HG03108 (cell line): ENCODE results near the gene ADGRD1.

Source experiments
- ATAC-seq: cut with Tn5 transposase; IDR thresholded peaks from one replicate; pipeline ENCODE4 v1.9.1; 2021; ENCODE audit warnings: moderate library complexity; ENCODE audit not compliant: unreplicated experiment

Gene ADGRD1

GRCh38 chr12:131142891-131143657 lies 189.4 kb downstream of the ADGRD1 start:
- no peak for ATAC-seq

GRCh38 chr12:131146173-131146675 lies 192.5 kb downstream of the ADGRD1 start:
- ATAC-seq: no peak

GRCh38 chr12:131147293-131147692 lies 193.6 kb downstream of the ADGRD1 start:
- ATAC-seq: no peak

GRCh38 chr12:131147894-131148293 lies 194.2 kb downstream of the ADGRD1 start:
- ATAC-seq: no peak

GRCh38 chr12:131151558-131152345 lies 198.0 kb downstream of the ADGRD1 start:
- no peak for ATAC-seq

GRCh38 chr12:131152587-131152986 lies 198.9 kb downstream of the ADGRD1 start:
- ATAC-seq: no peak

GRCh38 chr12:131153016-131153415 lies 199.3 kb downstream of the ADGRD1 start:
- ATAC-seq: no peak

- no peak for ATAC-seq
These were observed 200.2 kb downstream of the ADGRD1 start for GRCh38 chr12:131153956-131154355.

- ATAC-seq: no peak
These were observed 201.4 kb downstream of the ADGRD1 start for GRCh38 chr12:131155131-131155530.

GRCh38 chr12:131157743-131158142 lies 204.0 kb downstream of the ADGRD1 start:
- ATAC-seq: no peak

- ATAC-seq: no peak
These were observed 206.0 kb downstream of the ADGRD1 start for GRCh38 chr12:131159660-131160059.

- no peak for ATAC-seq
These were observed 208.4 kb downstream of the ADGRD1 start for GRCh38 chr12:131162113-131162512.

- no peak for ATAC-seq
These were observed 209.6 kb downstream of the ADGRD1 start for GRCh38 chr12:131163189-131163738.

- ATAC-seq: no peak
These were observed 210.6 kb downstream of the ADGRD1 start for GRCh38 chr12:131164096-131164872.

GRCh38 chr12:131166717-131167116 lies 213.0 kb downstream of the ADGRD1 start:
- no peak for ATAC-seq

- no peak for ATAC-seq
These were observed 213.6 kb downstream of the ADGRD1 start for GRCh38 chr12:131167334-131167733.

GRCh38 chr12:131171029-131171428 lies 217.3 kb downstream of the ADGRD1 start:
- ATAC-seq: no peak

GRCh38 chr12:131174901-131175300 lies 221.2 kb downstream of the ADGRD1 start:
- no peak for ATAC-seq

GRCh38 chr12:131176266-131176665 lies 222.6 kb downstream of the ADGRD1 start:
- no peak for ATAC-seq

- no peak for ATAC-seq
These were observed 223.2 kb downstream of the ADGRD1 start for GRCh38 chr12:131176926-131177325.

- ATAC-seq: no peak
These were observed 223.9 kb downstream of the ADGRD1 start for GRCh38 chr12:131177599-131177998.
